ENCODE data around the gene CASR.

The CASR gene

GRCh38 chr3:122232485-122232884 is 49.0 kb downstream of the CASR start:
- Histone ChIP-seq H3K23ac (ENCODE audit: low read length) (no peak overlapping the region), H4K5ac (ENCODE audit: low read length) (no peak overlapping the region)

GRCh38 chr3:122233101-122233952 is 49.9 kb downstream of the CASR start:
- no peak overlapping the region for H2BK5ac ChIP-seq (ENCODE audit: low read length)
- no peak for DNase-seq
- H3K36me3 ChIP-seq (ENCODE audit: control insufficient read depth, insufficient read depth, low read length): no peaks in the 10 kb centered on the region
- H3K4ac ChIP-seq (ENCODE audit: low read depth, low read length): no peak overlapping the region
- no peak overlapping the region for H3K4me3 ChIP-seq (ENCODE audit: low read length)
- no peak overlapping the region for H4K8ac ChIP-seq (ENCODE audit: low read depth, low read length)
- H3K4me2 ChIP-seq (ENCODE audit: low read length): no peak overlapping the region
- H3K79me2 ChIP-seq (ENCODE audit: control insufficient read depth, insufficient read depth, low read length): no peaks in the 10 kb centered on the region
- no peaks in the 10 kb centered on the region for H3K4me1 ChIP-seq (ENCODE audit: control insufficient read depth, low read depth, low read length)
- H3K18ac ChIP-seq (ENCODE audit: low read length): no peak overlapping the region
- no peak overlapping the region for H3K27ac ChIP-seq (ENCODE audit: low read depth, low read length)
- no peak overlapping the region for H3K56ac ChIP-seq (ENCODE audit: low read length)
- WGBS (ENCODE audit: extremely low coverage, insufficient coverage, low lambda C conversion rate): no CpG with 5 or more reads among the region's 13 CpGs
- H3K79me1 ChIP-seq (ENCODE audit: low read length): no peaks in the 10 kb centered on the region
- H3K27me3 ChIP-seq (ENCODE audit: insufficient read depth, low read length, poor library complexity): no peaks in the 10 kb centered on the region
- no peak overlapping the region for H2AK5ac ChIP-seq (ENCODE audit: low read length)
- H2BK15ac ChIP-seq (replicated peaks; ENCODE audit: low read depth): no peak overlapping the region
- H3K9ac ChIP-seq (ENCODE audit: low read length): no peak overlapping the region
- H4K5ac ChIP-seq (ENCODE audit: low read length): no peak overlapping the region
- H2BK120ac ChIP-seq (ENCODE audit: low read depth, low read length): no peak overlapping the region
- H3K23ac ChIP-seq (ENCODE audit: low read length): no peak overlapping the region

More at GRCh38 chr3:122232485-122232884, 49.0 kb downstream of the CASR start:
- Histone ChIP-seq H3K56ac (ENCODE audit: low read length) (no peak overlapping the region), H3K4me3 (ENCODE audit: low read length) (no peak overlapping the region), H3K4me2 (ENCODE audit: low read length) (no peak overlapping the region), H3K79me1 (ENCODE audit: low read length) (no peaks in the 10 kb centered on the region), H3K27me3 (ENCODE audit: insufficient read depth, low read length, poor library complexity) (no peaks in the 10 kb centered on the region), H3K9ac (ENCODE audit: low read length) (no peak overlapping the region), H3K18ac (ENCODE audit: low read length) (no peak overlapping the region), H2BK120ac (ENCODE audit: low read depth, low read length) (no peak overlapping the region), H3K79me2 (ENCODE audit: control insufficient read depth, insufficient read depth, low read length) (no peaks in the 10 kb centered on the region), H3K27ac (ENCODE audit: low read depth, low read length) (no peak overlapping the region), H2AK5ac (ENCODE audit: low read length) (no peak overlapping the region), H2BK5ac (ENCODE audit: low read length) (no peak overlapping the region), H3K36me3 (ENCODE audit: control insufficient read depth, insufficient read depth, low read length) (no peaks in the 10 kb centered on the region), H4K8ac (ENCODE audit: low read depth, low read length) (no peak overlapping the region), H2BK15ac (replicated peaks; ENCODE audit: low read depth) (no peak overlapping the region), H3K4ac (ENCODE audit: low read depth, low read length) (no peak overlapping the region), H3K4me1 (ENCODE audit: control insufficient read depth, low read depth, low read length) (no peaks in the 10 kb centered on the region)
- no CpG with 5 or more reads among the region's 4 CpGs for WGBS (ENCODE audit: extremely low coverage, insufficient coverage, low lambda C conversion rate)
- DNase-seq: no peak

- no peak overlapping the region for H3K27ac ChIP-seq (ENCODE audit: low read depth, low read length)
- H2BK120ac ChIP-seq (ENCODE audit: low read depth, low read length): no peak overlapping the region
- no peak overlapping the region for H3K4ac ChIP-seq (ENCODE audit: low read depth, low read length)
- H3K27me3 ChIP-seq (ENCODE audit: insufficient read depth, low read length, poor library complexity): no peaks in the 10 kb centered on the region
- H3K18ac ChIP-seq (ENCODE audit: low read length): no peak overlapping the region
- no peak overlapping the region for H3K4me3 ChIP-seq (ENCODE audit: low read length)
- H3K9ac ChIP-seq (ENCODE audit: low read length): no peak overlapping the region
- DNase-seq: no peak
- no peaks in the 10 kb centered on the region for H3K79me1 ChIP-seq (ENCODE audit: low read length)
- H2AK5ac ChIP-seq (ENCODE audit: low read length): no peak overlapping the region
- H3K4me2 ChIP-seq (ENCODE audit: low read length): no peak overlapping the region
- no peaks in the 10 kb centered on the region for H3K36me3 ChIP-seq (ENCODE audit: control insufficient read depth, insufficient read depth, low read length)
- H4K5ac ChIP-seq (ENCODE audit: low read length): no peak overlapping the region
- H3K23ac ChIP-seq (ENCODE audit: low read length): no peak overlapping the region
- no CpG with 5 or more reads among the region's 1 CpG for WGBS (ENCODE audit: extremely low coverage, insufficient coverage, low lambda C conversion rate)
- no peak overlapping the region for H2BK5ac ChIP-seq (ENCODE audit: low read length)
- H2BK15ac ChIP-seq (replicated peaks; ENCODE audit: low read depth): no peak overlapping the region
- H3K4me1 ChIP-seq (ENCODE audit: control insufficient read depth, low read depth, low read length): no peaks in the 10 kb centered on the region
- H3K56ac ChIP-seq (ENCODE audit: low read length): no peak overlapping the region
- H4K8ac ChIP-seq (ENCODE audit: low read depth, low read length): no peak overlapping the region
- H3K79me2 ChIP-seq (ENCODE audit: control insufficient read depth, insufficient read depth, low read length): no peaks in the 10 kb centered on the region
Measured at GRCh38 chr3:122234117-122234516, 50.6 kb downstream of the CASR start.

GRCh38 chr3:122235147-122235546 is 51.7 kb downstream of the CASR start:
- Histone ChIP-seq H3K9ac (ENCODE audit: low read length) (no peak overlapping the region), H3K4ac (ENCODE audit: low read depth, low read length) (no peak overlapping the region), H3K4me3 (ENCODE audit: low read length) (no peak overlapping the region), H2BK5ac (ENCODE audit: low read length) (no peak overlapping the region), H3K27me3 (ENCODE audit: insufficient read depth, low read length, poor library complexity) (no peaks in the 10 kb centered on the region), H2BK15ac (replicated peaks; ENCODE audit: low read depth) (no peak overlapping the region), H3K56ac (ENCODE audit: low read length) (no peak overlapping the region), H3K79me2 (ENCODE audit: control insufficient read depth, insufficient read depth, low read length) (no peaks in the 10 kb centered on the region), H3K23ac (ENCODE audit: low read length) (no peak overlapping the region), H2BK120ac (ENCODE audit: low read depth, low read length) (no peak overlapping the region), H4K5ac (ENCODE audit: low read length) (no peak overlapping the region), H3K36me3 (ENCODE audit: control insufficient read depth, insufficient read depth, low read length) (no peaks in the 10 kb centered on the region), H3K79me1 (ENCODE audit: low read length) (no peaks in the 10 kb centered on the region), H3K4me1 (ENCODE audit: control insufficient read depth, low read depth, low read length) (no peaks in the 10 kb centered on the region), H3K18ac (ENCODE audit: low read length) (no peak overlapping the region), H3K27ac (ENCODE audit: low read depth, low read length) (no peak overlapping the region), H4K8ac (ENCODE audit: low read depth, low read length) (no peak overlapping the region), H2AK5ac (ENCODE audit: low read length) (no peak overlapping the region), H3K4me2 (ENCODE audit: low read length) (no peak overlapping the region)
- no CpG with 5 or more reads among the region's 3 CpGs for WGBS (ENCODE audit: extremely low coverage, insufficient coverage, low lambda C conversion rate)
- DNase-seq: no peak

- no peak overlapping the region for H4K5ac ChIP-seq (ENCODE audit: low read length)
Measured at GRCh38 chr3:122239112-122239511, 55.6 kb downstream of the CASR start.

More at GRCh38 chr3:122239112-122239511, 55.6 kb downstream of the CASR start:
- no peak overlapping the region for H3K4me3 ChIP-seq (ENCODE audit: low read length)
- H3K56ac ChIP-seq (ENCODE audit: low read length): no peak overlapping the region
- H4K8ac ChIP-seq (ENCODE audit: low read depth, low read length): no peak overlapping the region
- H3K4ac ChIP-seq (ENCODE audit: low read depth, low read length): no peak overlapping the region
- H3K27me3 ChIP-seq (ENCODE audit: insufficient read depth, low read length, poor library complexity): no peaks in the 10 kb centered on the region
- no peak overlapping the region for H2BK5ac ChIP-seq (ENCODE audit: low read length)
- no peaks in the 10 kb centered on the region for H3K79me2 ChIP-seq (ENCODE audit: control insufficient read depth, insufficient read depth, low read length)
- no CpG with 5 or more reads among the region's 2 CpGs for WGBS (ENCODE audit: extremely low coverage, insufficient coverage, low lambda C conversion rate)
- H3K18ac ChIP-seq (ENCODE audit: low read length): no peak overlapping the region
- no peak overlapping the region for H2BK120ac ChIP-seq (ENCODE audit: low read depth, low read length)
- no peaks in the 10 kb centered on the region for H3K79me1 ChIP-seq (ENCODE audit: low read length)
- H3K27ac ChIP-seq (ENCODE audit: low read depth, low read length): no peak overlapping the region
- peak; percentile 15 for DNase-seq
- no peaks in the 10 kb centered on the region for H3K4me1 ChIP-seq (ENCODE audit: control insufficient read depth, low read depth, low read length)
- H2BK15ac ChIP-seq (replicated peaks; ENCODE audit: low read depth): no peak overlapping the region
- no peak overlapping the region for H3K9ac ChIP-seq (ENCODE audit: low read length)
- no peak overlapping the region for H2AK5ac ChIP-seq (ENCODE audit: low read length)
- H3K36me3 ChIP-seq (ENCODE audit: control insufficient read depth, insufficient read depth, low read length): no peaks in the 10 kb centered on the region
- H3K23ac ChIP-seq (ENCODE audit: low read length): no peak overlapping the region
- H3K4me2 ChIP-seq (ENCODE audit: low read length): no peak overlapping the region

Measured in mesendoderm (in vitro differentiated cells).